ENCODE results near the gene PTPN20. TPM values are rescaled to one million over a fixed set of nuclear protein-coding genes. Genes with fewer than 3 reads are reported as not detected.

The PTPN20 gene
- total RNA-seq, 1 experiment from 2014 or later, result not detected

DNA sequence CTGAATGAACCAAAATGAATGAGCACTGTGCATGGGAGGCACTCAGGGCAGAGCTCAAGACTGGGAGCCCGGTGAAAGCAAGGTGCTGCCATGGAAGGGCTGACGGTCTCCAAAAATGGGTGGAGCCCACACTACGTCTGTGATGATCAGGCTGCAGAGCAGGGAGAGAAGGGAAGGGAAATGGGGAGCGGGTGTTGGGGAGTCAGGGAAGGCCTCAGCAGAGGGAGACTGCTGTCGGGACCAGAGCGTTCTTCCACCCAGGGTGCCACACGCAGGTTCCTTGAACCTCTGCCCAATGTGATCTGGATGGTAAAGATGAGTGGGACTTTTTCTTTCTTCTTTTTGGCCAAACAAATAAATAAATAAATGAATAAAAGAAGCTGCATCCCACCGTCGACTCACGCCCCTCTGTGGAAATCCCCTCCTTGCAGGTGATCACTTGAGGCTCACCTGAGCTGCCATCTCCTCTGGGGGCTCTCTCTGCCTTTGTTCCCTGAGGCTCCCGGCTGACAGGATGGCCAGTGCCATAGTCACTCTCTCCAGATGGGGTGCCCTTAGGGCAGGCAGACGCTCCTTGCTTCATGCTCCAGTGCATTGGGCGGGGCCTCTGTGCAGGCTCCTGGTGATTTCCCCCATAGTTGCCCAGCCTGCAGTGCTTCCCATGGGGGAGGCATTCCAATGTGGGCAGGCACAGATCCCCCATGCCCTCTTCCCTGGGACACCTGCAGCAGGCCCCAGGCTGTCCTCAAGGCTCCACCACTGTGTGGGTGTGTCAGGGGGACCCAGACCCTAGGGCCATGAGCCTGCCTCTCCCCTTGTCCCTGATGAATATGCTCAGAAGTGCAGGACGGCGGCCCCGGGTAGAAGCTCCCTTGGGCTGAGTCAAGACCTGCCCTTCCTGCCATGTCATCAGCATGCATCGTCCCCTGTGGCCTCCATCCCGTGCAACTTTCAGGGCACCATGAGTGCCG, 131.8 kb downstream of the PTPN20 start:
- WGBS (ENCODE audit: extremely low coverage, insufficient read length, low lambda C conversion rate), result no CpG with 5 or more reads among the region's 19 CpGs
- H3K4me2 ChIP-seq (ENCODE audit: insufficient read depth, insufficient read length, low read length), result no peak overlapping the region
- no peaks in the 10 kb centered on the region for H3K23me2 ChIP-seq (ENCODE audit: insufficient read length, low read depth, low read length, poor library complexity, severe bottlenecking)
- no peak overlapping the region for H3K27ac ChIP-seq (ENCODE audit: insufficient read length, low read depth, low read length)
- no peak overlapping the region for H2BK20ac ChIP-seq (ENCODE audit: low read depth, low read length, poor library complexity, severe bottlenecking)
- no peaks in the 10 kb centered on the region for H3K79me1 ChIP-seq (ENCODE audit: insufficient read depth, low read depth, low read length, poor library complexity, severe bottlenecking)
- no peak overlapping the region for H3K56ac ChIP-seq (ENCODE audit: insufficient read length, low read depth, low read length)
- H3K9me3 Mint-ChIP-seq, result no peaks in the 10 kb centered on the region
- H3T11ph ChIP-seq (ENCODE audit: low read length), result no peak overlapping the region
- H3K23ac ChIP-seq (ENCODE audit: insufficient read length, low read depth, low read length), result no peak overlapping the region
- H3K9ac ChIP-seq (ENCODE audit: extremely low read depth, insufficient read length, low read length), result no peak overlapping the region
- H3K36me3 Mint-ChIP-seq (ENCODE audit: insufficient read depth in 1 of 3, low read depth in 3 of 3), result no peaks in the 10 kb centered on the region
- H2AK5ac ChIP-seq (ENCODE audit: insufficient read length, low read length), result no peak overlapping the region
- H2BK120ac ChIP-seq (ENCODE audit: low read depth, low read length, poor library complexity, severe bottlenecking), result no peak overlapping the region
- H3K18ac ChIP-seq (ENCODE audit: insufficient read length, low read depth, low read length), result no peak overlapping the region
- H2BK12ac ChIP-seq (ENCODE audit: insufficient read length, low read depth, low read length), result no peak overlapping the region
- TF ChIP-seq, protein P1, sequence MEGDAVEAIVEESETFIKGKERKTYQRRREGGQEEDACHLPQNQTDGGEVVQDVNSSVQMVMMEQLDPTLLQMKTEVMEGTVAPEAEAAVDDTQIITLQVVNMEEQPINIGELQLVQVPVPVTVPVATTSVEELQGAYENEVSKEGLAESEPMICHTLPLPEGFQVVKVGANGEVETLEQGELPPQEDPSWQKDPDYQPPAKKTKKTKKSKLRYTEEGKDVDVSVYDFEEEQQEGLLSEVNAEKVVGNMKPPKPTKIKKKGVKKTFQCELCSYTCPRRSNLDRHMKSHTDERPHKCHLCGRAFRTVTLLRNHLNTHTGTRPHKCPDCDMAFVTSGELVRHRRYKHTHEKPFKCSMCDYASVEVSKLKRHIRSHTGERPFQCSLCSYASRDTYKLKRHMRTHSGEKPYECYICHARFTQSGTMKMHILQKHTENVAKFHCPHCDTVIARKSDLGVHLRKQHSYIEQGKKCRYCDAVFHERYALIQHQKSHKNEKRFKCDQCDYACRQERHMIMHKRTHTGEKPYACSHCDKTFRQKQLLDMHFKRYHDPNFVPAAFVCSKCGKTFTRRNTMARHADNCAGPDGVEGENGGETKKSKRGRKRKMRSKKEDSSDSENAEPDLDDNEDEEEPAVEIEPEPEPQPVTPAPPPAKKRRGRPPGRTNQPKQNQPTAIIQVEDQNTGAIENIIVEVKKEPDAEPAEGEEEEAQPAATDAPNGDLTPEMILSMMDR (conservative IDR thresholded peaks at IDR 0.05), result no peak
- H3K27me3 ChIP-seq (ENCODE audit: insufficient read depth, low read length), result no peaks in the 10 kb centered on the region
- H3K27me3 Mint-ChIP-seq (ENCODE audit: low read depth), result peaks cover 2% of the 10 kb centered on the region; the same call in 1 of the 2 replicates
- H2AFZ ChIP-seq (ENCODE audit: low read length), result no peak overlapping the region
- H4K5ac ChIP-seq (ENCODE audit: insufficient read length, low read depth, low read length), result no peak overlapping the region
- H3K4me3 Mint-ChIP-seq, result no peak overlapping the region
- H3K79me2 ChIP-seq (ENCODE audit: insufficient read depth, low read length), result no peaks in the 10 kb centered on the region
- no peak overlapping the region for H3K14ac ChIP-seq (ENCODE audit: insufficient read depth, low read length)
- no peaks in the 10 kb centered on the region for H3K4me1 ChIP-seq (ENCODE audit: insufficient read depth, low read length)
- no peak overlapping the region for H4K91ac ChIP-seq (ENCODE audit: insufficient read length, low read depth, low read length)
- peaks cover 8 to 10% of the 10 kb centered on the region in 2 experiments; a peak in 3 of 4 replicates for H3K4me1 Mint-ChIP-seq
- no peak overlapping the region for H3K4ac ChIP-seq (ENCODE audit: low read depth, low read length)
- H3K27ac Mint-ChIP-seq, result peak overlapping the region in 2 of 3 experiments; percentile 12 to 79; a peak in 1 of 7 replicates
- H4K8ac ChIP-seq (replicated peaks; ENCODE audit: insufficient read length, low read depth, low read length), result no peak overlapping the region
- H4K20me1 ChIP-seq (ENCODE audit: control insufficient read depth, insufficient read depth, insufficient read length), result no peaks in the 10 kb centered on the region
- no peak overlapping the region for H2BK5ac ChIP-seq (ENCODE audit: insufficient read length, low read length)
- H3K9me3 ChIP-seq (ENCODE audit: control insufficient read depth, low read depth, low read length), result no peaks in the 10 kb centered on the region
- no peak for DNase-seq
- H2BK15ac ChIP-seq (ENCODE audit: low read depth, low read length), result no peak overlapping the region

All from H9 (cell line).